Activated T-cell treated with anti-CD3 and anti-CD28 coated beads for 24 hours (primary cell): ENCODE measurements around the gene SLC9A2.

Experiments
- DNase-seq: peaks from one replicate; pipeline ENCODE4 v3.0.0-alpha.2; 2020; ENCODE audit warnings: low read depth

SLC9A2 gene

GRCh38 chr2:102726128-102727087 is 107.1 kb downstream of the SLC9A2 start:
- DNase-seq, result no peak

GRCh38 chr2:102735416-102736109 is 116.2 kb downstream of the SLC9A2 start:
- DNase-seq, result no peak

- no peak for DNase-seq
Measured at GRCh38 chr2:102736110-102736409, 116.7 kb downstream of the SLC9A2 start.

GRCh38 chr2:102736410-102737409 is 117.4 kb downstream of the SLC9A2 start:
- DNase-seq, result peak; percentile 81

- DNase-seq, result no peak
Measured at GRCh38 chr2:102737431-102737830, 118.1 kb downstream of the SLC9A2 start.

GRCh38 chr2:102743259-102743658 is 123.9 kb downstream of the SLC9A2 start:
- DNase-seq, result no peak

- DNase-seq, result no peak
Measured at GRCh38 chr2:102748107-102748506, 128.8 kb downstream of the SLC9A2 start.

- DNase-seq, result no peak
Measured at GRCh38 chr2:102749938-102750337, 130.6 kb downstream of the SLC9A2 start.

- DNase-seq, result peak; percentile 5
Measured at GRCh38 chr2:102753563-102754159, 134.3 kb downstream of the SLC9A2 start.

- DNase-seq, result no peak
Measured at GRCh38 chr2:102754456-102755145, 135.2 kb downstream of the SLC9A2 start.

GRCh38 chr2:102755284-102755683 is 135.9 kb downstream of the SLC9A2 start:
- no peak for DNase-seq

- DNase-seq, result no peak
Measured at GRCh38 chr2:102758439-102758838, 139.1 kb downstream of the SLC9A2 start.
